Neuronal stem cell (in vitro differentiated cells): ENCODE data around the gene RRAS.
A peak's percentile ranks its signal among the peaks of the same experiment; 100 is the strongest.

Experiments
- DNase-seq: peaks from one replicate; pipeline ENCODE4 v3.0.0-alpha.2; 2013; ENCODE audit warnings: low spot score
- H2AFZ ChIP-seq: one replicate; pipeline ENCODE4 v1.6.1; 2013; ENCODE audit warnings: mild to moderate bottlenecking, low read length, inconsistent platforms
- H2AK5ac ChIP-seq: 2 replicates; pipeline ENCODE4 v1.6.1; 2013; ENCODE audit warnings: low read depth, mild to moderate bottlenecking, inconsistent platforms, low read length, moderate library complexity, mixed read lengths
- H2BK120ac ChIP-seq: 2 replicates; pipeline ENCODE4 v1.6.1; 2013; ENCODE audit warnings: low read depth, mild to moderate bottlenecking, inconsistent platforms, low read length, moderate library complexity, mixed read lengths
- H2BK12ac ChIP-seq: one replicate; pipeline ENCODE4 v1.6.1; 2013; ENCODE audit warnings: low read length, inconsistent platforms
- H2BK15ac ChIP-seq: 2 replicates; pipeline ENCODE4 v1.6.1; 2013; ENCODE audit warnings: mild to moderate bottlenecking, low read length, inconsistent platforms, mixed read lengths
- H2BK5ac ChIP-seq: one replicate; pipeline ENCODE4 v1.6.1; 2013; ENCODE audit warnings: inconsistent platforms, mild to moderate bottlenecking, low read length, moderate library complexity
- H3K14ac ChIP-seq: one replicate; pipeline ENCODE4 v1.6.1; 2013; ENCODE audit warnings: low read length, inconsistent platforms
- H3K18ac ChIP-seq: 2 replicates; pipeline ENCODE4 v1.6.1; 2013; ENCODE audit warnings: low read length, inconsistent platforms
- H3K23ac ChIP-seq: 2 replicates; pipeline ENCODE4 v1.6.1; 2013; ENCODE audit warnings: low read depth, mild to moderate bottlenecking, mixed read lengths, low read length, inconsistent platforms; ENCODE audit not compliant: poor library complexity
- H3K27ac ChIP-seq: replicated peaks from 3 replicates; pipeline ENCODE4 v1.5.1; 2013; ENCODE audit warnings: low read length, inconsistent platforms
- H3K27me3 ChIP-seq, 3 experiments: 2 replicates each; pipeline ENCODE4 v1.6.1; 2013; ENCODE audit warnings: low read length in 3 of 3, mild to moderate bottlenecking in 2 of 3, inconsistent platforms in 1 of 3, low read depth in 1 of 3, mixed read lengths in 1 of 3, moderate library complexity in 1 of 3; ENCODE audit not compliant: control insufficient read depth in 3 of 3, insufficient read depth in 3 of 3
- H3K36me3 ChIP-seq, 2 donors: replicated peaks in 1 of 2; 2 replicates each; pipeline ENCODE4 v1.6.1; 2013; ENCODE audit warnings: low read length in 2 of 2; ENCODE audit not compliant: control insufficient read depth in 2 of 2, insufficient read depth in 2 of 2
- H3K4ac ChIP-seq: 2 replicates; pipeline ENCODE4 v1.6.1; 2013; ENCODE audit warnings: inconsistent platforms, mild to moderate bottlenecking, low read length, moderate library complexity
- H3K4me1 ChIP-seq, 2 donors: 1 replicate in 1 of 2; 2 replicates in 1 of 2; pipeline ENCODE4 v1.6.1; 2013; ENCODE audit warnings: low read length in 2 of 2, low read depth in 1 of 2; ENCODE audit not compliant: control insufficient read depth in 2 of 2, insufficient read depth in 1 of 2
- H3K4me2 ChIP-seq: one replicate; pipeline ENCODE4 v1.6.1; 2013; ENCODE audit warnings: mild to moderate bottlenecking, low read length, inconsistent platforms; ENCODE audit not compliant: insufficient read depth, poor library complexity, severe bottlenecking
- H3K4me3 ChIP-seq, 2 donors: 2 replicates each; pipeline ENCODE4 v1.5.1; 2013; ENCODE audit warnings: low read length in 2 of 2, mild to moderate bottlenecking in 2 of 2, inconsistent platforms in 1 of 2, moderate library complexity in 1 of 2
- H3K79me1 ChIP-seq: one replicate; pipeline ENCODE4 v1.6.1; 2013; ENCODE audit warnings: low read depth, mild to moderate bottlenecking, inconsistent platforms, low read length, moderate library complexity
- H3K9ac ChIP-seq: one replicate; pipeline ENCODE4 v1.6.1; 2013; ENCODE audit warnings: mild to moderate bottlenecking, low read depth, low read length, inconsistent platforms; ENCODE audit not compliant: poor library complexity
- H3K9me3 ChIP-seq, 2 donors: replicated peaks in 1 of 2; 2 replicates each; pipeline versions ENCODE3 to v1.6.1; 2013; ENCODE audit warnings: low read length in 2 of 2, mild to moderate bottlenecking in 2 of 2, inconsistent platforms in 1 of 2, low read depth in 1 of 2, mixed read lengths in 1 of 2, moderate library complexity in 1 of 2; ENCODE audit not compliant: control insufficient read depth in 2 of 2, insufficient read depth in 1 of 2
- H4K8ac ChIP-seq: one replicate; pipeline ENCODE4 v1.6.1; 2013; ENCODE audit warnings: low read depth, mild to moderate bottlenecking, inconsistent platforms, low read length, moderate library complexity
- H4K91ac ChIP-seq: one replicate; pipeline ENCODE4 v1.6.1; 2013; ENCODE audit warnings: low read length, low read depth, mild to moderate bottlenecking, inconsistent platforms; ENCODE audit not compliant: poor library complexity
- WGBS, 2 donors: extraction: QIAGEN DNeasy Blood & Tissue Kit; methylation state at CpG; one replicate each; pipeline ENCODE4 v1.1.7; 2013; ENCODE audit warnings: missing lambda C conversion rate in 2 of 2, mixed read lengths in 1 of 2; ENCODE audit not compliant: insufficient read length in 2 of 2, insufficient replicate concordance in 1 of 2; ENCODE audit errors: extremely low coverage in 2 of 2; 5-methylcytosine and 5-hydroxymethylcytosine counted together

RRAS gene

DNA sequence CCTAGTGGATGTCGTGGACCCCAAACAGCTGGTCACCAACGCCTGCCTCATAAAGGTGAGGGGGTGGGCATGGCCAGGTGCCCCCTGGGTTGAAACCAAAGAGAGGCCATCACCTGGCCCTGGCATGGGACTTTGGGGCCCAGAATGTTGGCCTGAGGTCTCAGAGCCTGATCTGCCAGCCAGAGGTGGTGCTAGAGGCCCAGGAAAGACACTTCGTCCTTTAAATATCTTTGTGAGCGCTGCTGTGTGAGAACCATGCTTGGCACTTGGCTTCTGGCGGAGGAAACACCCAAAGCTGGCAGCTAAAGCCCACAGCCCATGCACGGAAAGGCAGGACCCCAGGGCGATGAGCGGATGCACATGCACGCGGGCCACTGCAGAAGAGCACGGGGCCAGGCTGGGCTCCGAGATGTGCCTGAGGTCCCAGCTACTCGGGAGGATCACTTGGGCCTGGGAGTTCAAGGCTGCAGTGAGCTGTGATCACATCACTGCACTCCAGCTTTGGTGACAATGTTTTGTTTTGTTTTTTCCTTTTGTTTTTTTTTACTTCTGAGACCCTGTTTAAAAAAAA, 45.1 kb upstream of the RRAS start:
- Histone ChIP-seq H2BK15ac (no peak overlapping the region), H3K4me1 (peaks cover 19 to 23% of the 10 kb centered on the region in 2 donors), H3K27me3 (no peaks in the 10 kb centered on the region), H3K18ac (no peak overlapping the region), H2BK5ac (no peak overlapping the region), H3K9me3 (no peaks in the 10 kb centered on the region), H2AK5ac (no peak overlapping the region), H3K9ac (no peak overlapping the region), H2AFZ (no peak overlapping the region), H3K14ac (no peak overlapping the region), H3K27ac (no peak overlapping the region), H3K36me3 (peaks cover 51 to 93% of the 10 kb centered on the region in 2 donors), H2BK12ac (no peak overlapping the region), H4K8ac (no peak overlapping the region), H3K4me2 (no peak overlapping the region), H3K4ac (no peak overlapping the region), H4K91ac (no peak overlapping the region), H3K79me1 (peaks cover 27% of the 10 kb centered on the region), H3K4me3 (no peak overlapping the region), H2BK120ac (no peak overlapping the region), H3K23ac (no peak overlapping the region)
- no CpG with 5 or more reads among the region's 13 CpGs for WGBS, 2 donors
- no peak for DNase-seq

DNA sequence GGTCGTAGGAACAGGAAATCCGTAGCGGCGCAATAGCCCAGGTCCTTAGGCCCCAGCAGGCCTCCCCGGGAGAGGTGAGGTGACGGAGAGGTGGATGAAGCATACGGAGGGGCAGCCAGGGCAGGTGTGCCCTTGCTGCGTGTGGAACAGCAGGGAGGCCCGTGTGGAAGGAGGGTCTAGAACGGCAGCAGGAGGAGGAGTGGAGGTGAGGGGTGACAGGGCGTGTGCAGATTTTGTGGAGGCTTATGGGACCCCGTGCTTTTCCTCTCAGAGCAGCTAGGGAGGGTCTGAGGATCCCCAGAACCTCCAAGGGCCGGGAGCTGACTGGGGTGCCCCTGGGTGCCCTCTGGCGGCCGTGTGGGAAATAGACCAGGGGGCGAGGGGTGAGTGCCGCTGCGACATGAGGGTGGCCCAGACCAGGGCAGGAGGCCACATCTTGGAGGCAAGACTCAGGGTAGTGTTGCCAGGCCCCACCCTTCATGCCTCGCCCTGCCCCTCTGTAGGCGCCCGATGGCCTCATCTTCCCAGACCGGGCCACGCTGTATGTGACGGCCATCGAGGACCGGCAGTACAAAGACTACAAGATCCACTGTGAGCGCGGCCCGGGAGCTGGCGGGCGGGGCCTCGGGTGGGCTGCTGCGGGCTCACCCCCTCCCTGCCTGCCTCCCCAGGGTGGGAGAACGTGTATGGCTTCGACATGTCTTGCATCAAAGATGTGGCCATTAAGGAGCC, 44.5 kb upstream of the RRAS start:
- no peak for DNase-seq
- Histone ChIP-seq H3K36me3 (peaks cover 51 to 91% of the 10 kb centered on the region in 2 donors), H4K8ac (no peak overlapping the region), H2BK120ac (no peak overlapping the region), H2AK5ac (peak overlapping the region; percentile 46), H3K23ac (peak overlapping the region; percentile 85), H3K4me2 (no peak overlapping the region), H3K27me3 (no peaks in the 10 kb centered on the region), H3K27ac (no peak overlapping the region), H2BK15ac (no peak overlapping the region), H3K4me3 (peak overlapping the region in 1 of 2 donors; percentile 42), H2AFZ (no peak overlapping the region), H2BK12ac (no peak overlapping the region), H3K9me3 (no peaks in the 10 kb centered on the region), H4K91ac (no peak overlapping the region), H2BK5ac (no peak overlapping the region), H3K79me1 (peaks cover 26% of the 10 kb centered on the region), H3K4ac (no peak overlapping the region), H3K4me1 (peaks cover 22 to 29% of the 10 kb centered on the region in 2 donors), H3K14ac (no peak overlapping the region), H3K18ac (peak overlapping the region; percentile 87), H3K9ac (no peak overlapping the region)
- WGBS, 2 donors = no CpG with 5 or more reads among the region's 35 CpGs

- Histone ChIP-seq H2BK120ac (no peak overlapping the region), H3K4me2 (no peak overlapping the region), H3K9ac (peak overlapping the region; percentile 21), H3K27ac (no peak overlapping the region), H3K27me3 (no peaks in the 10 kb centered on the region), H3K36me3 (peaks cover 48 to 88% of the 10 kb centered on the region in 2 donors), H3K18ac (peak overlapping the region; percentile 87), H3K4ac (no peak overlapping the region), H3K4me3 (peak overlapping the region in 1 of 2 donors; percentile 48), H2AK5ac (peak overlapping the region; percentile 46), H4K8ac (no peak overlapping the region), H3K23ac (peak overlapping the region; percentile 85), H4K91ac (no peak overlapping the region), H3K14ac (no peak overlapping the region), H2BK12ac (no peak overlapping the region), H3K9me3 (no peaks in the 10 kb centered on the region), H2BK5ac (no peak overlapping the region), H2AFZ (no peak overlapping the region), H3K79me1 (peaks cover 22% of the 10 kb centered on the region), H2BK15ac (no peak overlapping the region), H3K4me1 (peaks cover 21 to 31% of the 10 kb centered on the region in 2 donors)
- DNase-seq = no peak
- WGBS, 2 donors = no CpG with 5 or more reads among the region's 18 CpGs
Measured at GRCh38 chr19:49683814-49684250, 43.9 kb upstream of the RRAS start.

GRCh38 chr19:49682274-49682673, 42.3 kb upstream of the RRAS start:
- Histone ChIP-seq H3K36me3 (peaks cover 45 to 75% of the 10 kb centered on the region in 2 donors), H2BK12ac (no peak overlapping the region), H2AK5ac (no peak overlapping the region), H4K91ac (no peak overlapping the region), H2BK5ac (no peak overlapping the region), H3K4me3 (no peak overlapping the region), H3K79me1 (peaks cover 21% of the 10 kb centered on the region), H3K4me1 (peaks cover 19 to 23% of the 10 kb centered on the region in 2 donors), H3K23ac (no peak overlapping the region), H2AFZ (no peak overlapping the region), H3K4ac (no peak overlapping the region), H3K27me3 (no peaks in the 10 kb centered on the region), H3K14ac (no peak overlapping the region), H3K4me2 (no peak overlapping the region), H4K8ac (no peak overlapping the region), H3K18ac (no peak overlapping the region), H3K27ac (no peak overlapping the region), H3K9ac (no peak overlapping the region), H2BK120ac (no peak overlapping the region), H2BK15ac (no peak overlapping the region), H3K9me3 (no peaks in the 10 kb centered on the region)
- no CpG with 5 or more reads among the region's 8 CpGs for WGBS, 2 donors
- no peak for DNase-seq
